ENCODE measurements around the gene LRRN3.

The LRRN3 gene

GRCh38 chr7:111077001-111077400 is 13.9 kb upstream of the LRRN3 start:
- H3K36me3 ChIP-seq (ENCODE audit: control insufficient read depth in 2 of 2, insufficient read depth in 1 of 2, low read length in 2 of 2) = no peaks in the 10 kb centered on the region
- no peaks in the 10 kb centered on the region for H3K9me3 ChIP-seq (ENCODE audit: control insufficient read depth, insufficient read depth, low read depth, low read length)
- no peak for TF ChIP-seq ZNF311 (tag by site-specific recombination; IDR thresholded peaks at IDR 0.05; ENCODE audit: borderline replicate concordance)
- no peak for TF ChIP-seq ZNF37A (tag by site-specific recombination; IDR thresholded peaks at IDR 0.05)
- no peak for TF ChIP-seq KLF8 (tag by site-specific recombination; IDR thresholded peaks at IDR 0.05)
- no peak for TF ChIP-seq ZNF16 (tag by site-specific recombination; IDR thresholded peaks at IDR 0.05; ENCODE audit: low read depth)
- no peak for TF ChIP-seq ZNF211 (tag by site-specific recombination; IDR thresholded peaks at IDR 0.05; ENCODE audit: low read depth)
- no peak for TF ChIP-seq ZNF132 (tag by site-specific recombination; IDR thresholded peaks at IDR 0.05; ENCODE audit: borderline replicate concordance)
- TF ChIP-seq MZF1 (tag by site-specific recombination; IDR thresholded peaks at IDR 0.05; ENCODE audit: borderline replicate concordance) = no peak
- TF ChIP-seq KLF16 (tag by site-specific recombination; IDR thresholded peaks at IDR 0.05) = no peak
- no peak for TF ChIP-seq PATZ1 (tag by site-specific recombination; IDR thresholded peaks at IDR 0.05)
- TF ChIP-seq IKZF3 (tag by site-specific recombination; IDR thresholded peaks at IDR 0.05) = no peak
- TF ChIP-seq ZNF292 (tag by site-specific recombination; IDR thresholded peaks at IDR 0.05; ENCODE audit: borderline replicate concordance, low read depth) = no peak
- TF ChIP-seq ZNF645 (tag by site-specific recombination; IDR thresholded peaks at IDR 0.05) = no peak
- TF ChIP-seq ZNF624 (tag by site-specific recombination; IDR thresholded peaks at IDR 0.05) = no peak
- TF ChIP-seq ZNF274 (IDR thresholded peaks at IDR 0.05; ENCODE audit: low read length) = no peak
- TF ChIP-seq ZNF274 (tag by site-specific recombination; IDR thresholded peaks at IDR 0.05; ENCODE audit: borderline replicate concordance) = no peak
- POLR2A ChIA-PET = no interaction called here
- H3K4me3 ChIP-seq (ENCODE audit: low read depth, low read length) = no peak overlapping the region
- no peak overlapping the region for H3K27ac ChIP-seq (ENCODE audit: extremely low read depth, low read depth, low read length)
- CTCF ChIA-PET = interaction anchor here (0.6 kb wide), 1 partner anchor 10 kb away, joined by 3 read pairs; no protein-coding TSS in a partner anchor
- H3K4me1 ChIP-seq (ENCODE audit: control insufficient read depth, insufficient read depth, low read length) = no peaks in the 10 kb centered on the region

- Histone ChIP-seq H3K4me3 (ENCODE audit: low read depth, low read length) (no peak overlapping the region), H3K36me3 (ENCODE audit: control insufficient read depth in 2 of 2, insufficient read depth in 1 of 2, low read length in 2 of 2) (no peaks in the 10 kb centered on the region), H3K9me3 (ENCODE audit: control insufficient read depth, insufficient read depth, low read depth, low read length) (no peaks in the 10 kb centered on the region), H3K4me1 (ENCODE audit: control insufficient read depth, insufficient read depth, low read length) (no peaks in the 10 kb centered on the region), H3K27ac (ENCODE audit: extremely low read depth, low read depth, low read length) (no peak overlapping the region)
- ChIA-PET POLR2A (no interaction called here), CTCF (interaction anchor here (0.5 kb wide), 2 partner anchors 610 to 1344 kb away, joined by 3 to 5 read pairs; no protein-coding TSS in a partner anchor)
- TF ChIP-seq ZNF660 (tag by site-specific recombination; IDR thresholded peaks at IDR 0.05) = no peak
- no peak for TF ChIP-seq ZNF785 (tag by site-specific recombination; IDR thresholded peaks at IDR 0.05)
- no peak for TF ChIP-seq SP2 (tag by site-specific recombination; IDR thresholded peaks at IDR 0.05)
- no peak for TF ChIP-seq ZNF670 (tag by site-specific recombination; IDR thresholded peaks at IDR 0.05; ENCODE audit: low read depth)
- no peak for TF ChIP-seq ZNF518A (tag by site-specific recombination; conservative IDR thresholded peaks at IDR 0.05; ENCODE audit: low read depth)
- no peak for TF ChIP-seq ZFP41 (tag by site-specific recombination; IDR thresholded peaks at IDR 0.05; ENCODE audit: borderline replicate concordance)
- no peak for TF ChIP-seq MYNN (tag by site-specific recombination; IDR thresholded peaks at IDR 0.05; ENCODE audit: borderline replicate concordance)
- no peak for TF ChIP-seq ZNF138 (tag by site-specific recombination; IDR thresholded peaks at IDR 0.05; ENCODE audit: borderline replicate concordance)
- no peak for TF ChIP-seq GFI1B (tag by site-specific recombination; IDR thresholded peaks at IDR 0.05)
- TF ChIP-seq ZNF174 (tag by site-specific recombination; IDR thresholded peaks at IDR 0.05) = no peak
- TF ChIP-seq AEBP2 (tag by site-specific recombination; IDR thresholded peaks at IDR 0.05; ENCODE audit: borderline replicate concordance) = no peak
- TF ChIP-seq ZNF433 (tag by site-specific recombination; IDR thresholded peaks at IDR 0.05; ENCODE audit: low read depth) = no peak
Observed at GRCh38 chr7:111080495-111081105, 10.3 kb upstream of the LRRN3 start.
